Trophoblast cell (in vitro differentiated cells and primary cell): ENCODE measurements around the gene MACROD2.

Source experiments
- DNase-seq, 2 donors: peaks; one replicate each; pipeline ENCODE4 v3.0.0-alpha.2; 2016
- H2AFZ ChIP-seq: 2 replicates; pipeline ENCODE4 v1.6.1; 2013; ENCODE audit warnings: low read length, moderate library complexity, mild to moderate bottlenecking; ENCODE audit not compliant: insufficient read depth, poor library complexity
- H2AK5ac ChIP-seq: 2 replicates; pipeline ENCODE4 v1.6.1; 2013; ENCODE audit warnings: mild to moderate bottlenecking, low read length
- H2BK120ac ChIP-seq: 2 replicates; pipeline ENCODE4 v1.6.1; 2013; ENCODE audit warnings: low read length, mild to moderate bottlenecking, moderate library complexity; ENCODE audit not compliant: insufficient read depth, poor library complexity
- H2BK12ac ChIP-seq: 2 replicates; pipeline ENCODE4 v1.6.1; 2013; ENCODE audit warnings: mild to moderate bottlenecking, low read length, moderate library complexity
- H2BK5ac ChIP-seq: 2 replicates; pipeline ENCODE4 v1.6.1; 2013; ENCODE audit warnings: low read length, low read depth, moderate library complexity, mild to moderate bottlenecking; ENCODE audit not compliant: poor library complexity
- H3K14ac ChIP-seq: 2 replicates; pipeline ENCODE4 v1.6.1; 2013; ENCODE audit warnings: mild to moderate bottlenecking, low read length
- H3K18ac ChIP-seq: 2 replicates; pipeline ENCODE4 v1.6.1; 2013; ENCODE audit warnings: mild to moderate bottlenecking, low read length
- H3K23ac ChIP-seq: 2 replicates; pipeline ENCODE4 v1.6.1; 2013; ENCODE audit warnings: low read length
- H3K27ac ChIP-seq: 2 replicates; pipeline ENCODE4 v1.5.1; 2013; ENCODE audit warnings: low read depth, mild to moderate bottlenecking, inconsistent platforms, low read length, moderate library complexity
- H3K27me3 ChIP-seq: 2 replicates; pipeline ENCODE4 v1.6.1; 2013; ENCODE audit warnings: inconsistent platforms, mild to moderate bottlenecking, low read length, moderate library complexity; ENCODE audit not compliant: insufficient read depth
- H3K36me3 ChIP-seq, 2 experiments: 1 replicate in 1 of 2; 2 replicates in 1 of 2; pipeline ENCODE4 v1.6.1; 2013; ENCODE audit warnings: low read length in 2 of 2, mild to moderate bottlenecking in 2 of 2, moderate library complexity in 1 of 2; ENCODE audit not compliant: insufficient read depth in 2 of 2, control insufficient read depth in 1 of 2
- H3K4ac ChIP-seq: 2 replicates; pipeline ENCODE4 v1.6.1; 2013; ENCODE audit warnings: low read depth, mild to moderate bottlenecking, low read length, moderate library complexity
- H3K4me1 ChIP-seq, 2 experiments: 1 replicate in 1 of 2; 2 replicates in 1 of 2; pipeline ENCODE4 v1.6.1; 2013; ENCODE audit warnings: low read length in 2 of 2, mild to moderate bottlenecking in 2 of 2, moderate library complexity in 1 of 2; ENCODE audit not compliant: insufficient read depth in 2 of 2, control insufficient read depth in 1 of 2
- H3K4me2 ChIP-seq: 2 replicates; pipeline ENCODE4 v1.6.1; 2013; ENCODE audit warnings: inconsistent platforms, mild to moderate bottlenecking, low read length, moderate library complexity
- H3K4me3 ChIP-seq: 2 replicates; pipeline ENCODE4 v1.5.1; 2013; ENCODE audit warnings: mild to moderate bottlenecking, low read depth, low read length, inconsistent platforms
- H3K79me1 ChIP-seq: one replicate; pipeline ENCODE4 v1.6.1; 2013; ENCODE audit warnings: low read length
- H3K79me2 ChIP-seq: 2 replicates; pipeline ENCODE4 v1.6.1; 2013; ENCODE audit warnings: low read length, mild to moderate bottlenecking; ENCODE audit not compliant: control insufficient read depth, insufficient read depth, poor library complexity
- H3K9ac ChIP-seq: 2 replicates; pipeline ENCODE4 v1.6.1; 2013; ENCODE audit warnings: mild to moderate bottlenecking, low read length
- H3K9me3 ChIP-seq: 2 replicates; pipeline ENCODE4 v1.6.1; 2013; ENCODE audit warnings: low read depth, mild to moderate bottlenecking, control low read depth, inconsistent platforms, low read length; ENCODE audit not compliant: insufficient read depth
- H4K12ac ChIP-seq: 2 replicates; pipeline ENCODE4 v1.6.1; 2013; ENCODE audit warnings: low read depth, mild to moderate bottlenecking, low read length, moderate library complexity
- H4K8ac ChIP-seq: 2 replicates; pipeline ENCODE4 v1.6.1; 2013; ENCODE audit warnings: low read depth, mild to moderate bottlenecking, low read length, moderate library complexity
- H4K91ac ChIP-seq: one replicate; pipeline ENCODE4 v1.6.1; 2013; ENCODE audit warnings: low read depth, mild to moderate bottlenecking, low read length, moderate library complexity
- WGBS: extraction: QIAGEN DNeasy Blood & Tissue Kit; methylation state at CpG from one replicate; pipeline ENCODE4 v1.1.7; 2013; ENCODE audit warnings: missing lambda C conversion rate; ENCODE audit not compliant: insufficient read length, insufficient coverage; ENCODE audit errors: extremely low coverage; 5-methylcytosine and 5-hydroxymethylcytosine counted together

The MACROD2 gene

GRCh38 chr20:15171016-15171415 is 1175.7 kb downstream of the MACROD2 start:
- Histone ChIP-seq H4K8ac (no peak overlapping the region), H3K14ac (no peak overlapping the region), H3K79me2 (no peaks in the 10 kb centered on the region), H3K27me3 (no peaks in the 10 kb centered on the region), H3K9ac (no peak overlapping the region), H3K4me2 (no peak overlapping the region), H2AFZ (no peak overlapping the region), H2BK120ac (no peak overlapping the region), H2BK5ac (no peak overlapping the region), H2AK5ac (no peak overlapping the region), H3K27ac (no peak overlapping the region), H4K91ac (no peak overlapping the region), H3K4me3 (no peak overlapping the region), H3K36me3 (no peaks in the 10 kb centered on the region), H3K79me1 (no peaks in the 10 kb centered on the region), H4K12ac (no peak overlapping the region), H3K9me3 (peaks cover under 1% of the 10 kb centered on the region), H3K4me1 (no peaks in the 10 kb centered on the region), H3K4ac (no peak overlapping the region), H3K23ac (no peak overlapping the region), H3K18ac (no peak overlapping the region), H2BK12ac (no peak overlapping the region)
- DNase-seq: no peak
- WGBS: no CpG with 5 or more reads among the region's 3 CpGs

- H3K79me2 ChIP-seq: no peaks in the 10 kb centered on the region
- no peak overlapping the region for H3K23ac ChIP-seq
- no peak overlapping the region for H3K27ac ChIP-seq
- DNase-seq: no peak
- no peak overlapping the region for H2BK120ac ChIP-seq
- H3K9me3 ChIP-seq: peaks cover 2% of the 10 kb centered on the region
- H2AFZ ChIP-seq: no peak overlapping the region
- no peaks in the 10 kb centered on the region for H3K79me1 ChIP-seq
- no peak overlapping the region for H3K4me2 ChIP-seq
- H3K4me3 ChIP-seq: no peak overlapping the region
- no peaks in the 10 kb centered on the region for H3K36me3 ChIP-seq
- no peak overlapping the region for H4K8ac ChIP-seq
- no peaks in the 10 kb centered on the region for H3K27me3 ChIP-seq
- no CpG with 5 or more reads among the region's 4 CpGs for WGBS
- H3K18ac ChIP-seq: no peak overlapping the region
- H4K12ac ChIP-seq: no peak overlapping the region
- H2BK12ac ChIP-seq: no peak overlapping the region
- H3K9ac ChIP-seq: no peak overlapping the region
- H2AK5ac ChIP-seq: no peak overlapping the region
- H4K91ac ChIP-seq: no peak overlapping the region
- H3K14ac ChIP-seq: no peak overlapping the region
- no peak overlapping the region for H2BK5ac ChIP-seq
- no peaks in the 10 kb centered on the region for H3K4me1 ChIP-seq
- no peak overlapping the region for H3K4ac ChIP-seq
Measured at GRCh38 chr20:15176929-15177328, 1181.6 kb downstream of the MACROD2 start.

GRCh38 chr20:15178581-15178980 is 1183.3 kb downstream of the MACROD2 start:
- H3K4me2 ChIP-seq: no peak overlapping the region
- no peak overlapping the region for H2AK5ac ChIP-seq
- no peak overlapping the region for H3K4me3 ChIP-seq
- no peak overlapping the region for H3K23ac ChIP-seq
- no peak overlapping the region for H2BK12ac ChIP-seq
- no peak overlapping the region for H3K4ac ChIP-seq
- H3K36me3 ChIP-seq: no peaks in the 10 kb centered on the region
- no peak overlapping the region for H3K9ac ChIP-seq
- no peak for DNase-seq
- H3K27me3 ChIP-seq: no peaks in the 10 kb centered on the region
- H3K27ac ChIP-seq: no peak overlapping the region
- H4K91ac ChIP-seq: no peak overlapping the region
- H3K9me3 ChIP-seq: peaks cover 2% of the 10 kb centered on the region
- H3K14ac ChIP-seq: no peak overlapping the region
- H3K79me1 ChIP-seq: no peaks in the 10 kb centered on the region
- H2AFZ ChIP-seq: no peak overlapping the region
- no peak overlapping the region for H2BK5ac ChIP-seq
- H3K18ac ChIP-seq: no peak overlapping the region
- H3K4me1 ChIP-seq: no peaks in the 10 kb centered on the region
- H2BK120ac ChIP-seq: no peak overlapping the region
- H4K12ac ChIP-seq: no peak overlapping the region
- no peak overlapping the region for H4K8ac ChIP-seq
- no peaks in the 10 kb centered on the region for H3K79me2 ChIP-seq

GRCh38 chr20:15179381-15179780 is 1184.1 kb downstream of the MACROD2 start:
- Histone ChIP-seq H3K9me3 (peaks cover 2% of the 10 kb centered on the region), H3K4me1 (no peaks in the 10 kb centered on the region), H3K4me3 (no peak overlapping the region), H3K36me3 (no peaks in the 10 kb centered on the region), H2BK12ac (no peak overlapping the region), H3K9ac (no peak overlapping the region), H3K18ac (no peak overlapping the region), H2BK5ac (no peak overlapping the region), H3K79me2 (no peaks in the 10 kb centered on the region), H3K79me1 (no peaks in the 10 kb centered on the region), H2AK5ac (no peak overlapping the region), H3K4me2 (no peak overlapping the region), H3K27me3 (no peaks in the 10 kb centered on the region), H2BK120ac (no peak overlapping the region), H3K23ac (no peak overlapping the region), H3K4ac (no peak overlapping the region), H4K91ac (no peak overlapping the region), H3K14ac (no peak overlapping the region), H4K12ac (no peak overlapping the region), H4K8ac (no peak overlapping the region), H3K27ac (no peak overlapping the region), H2AFZ (no peak overlapping the region)
- no peak for DNase-seq
- WGBS: no CpG with 5 or more reads among the region's 2 CpGs
